ENCODE measurements around the gene WDR93. TPM values are rescaled to one million over a fixed set of nuclear protein-coding genes. Genes with fewer than 3 reads are reported as not detected.
"Not testable (repeated sequence)": the region's sequence is repeated elsewhere in the genome, so short reads cannot be mapped to it uniquely, and the experiment has no call there.

The WDR93 gene
- total and polyA plus RNA-seq, 2 donors: 0.16 TPM; not detected in 1

GRCh38 chr15:89782619-89782950 lies 92.0 kb downstream of the WDR93 start:
- H3K4me1 ChIP-seq (ENCODE audit: insufficient read depth); H3K27ac ChIP-seq (ENCODE audit: low read depth); H3K36me3 ChIP-seq (ENCODE audit: insufficient read depth); DNase-seq (ENCODE audit: extremely low spot score); H3K4me3 ChIP-seq (ENCODE audit: low read depth, low read length): not testable (repeated sequence)
- WGBS: 83% methylated on average over 9 of the region's 9 CpGs

- Histone ChIP-seq H3K4me3 (ENCODE audit: low read depth, low read length) (no peak overlapping the region), H3K36me3 (ENCODE audit: insufficient read depth) (no peaks in the 10 kb centered on the region), H3K4me1 (ENCODE audit: insufficient read depth) (no peaks in the 10 kb centered on the region), H3K27ac (ENCODE audit: low read depth) (no peak overlapping the region)
- no peak for DNase-seq (ENCODE audit: extremely low spot score)
- WGBS: 27% methylated on average over 14 of the region's 14 CpGs
Measured at GRCh38 chr15:89783111-89783860, 92.7 kb downstream of the WDR93 start.

DNA sequence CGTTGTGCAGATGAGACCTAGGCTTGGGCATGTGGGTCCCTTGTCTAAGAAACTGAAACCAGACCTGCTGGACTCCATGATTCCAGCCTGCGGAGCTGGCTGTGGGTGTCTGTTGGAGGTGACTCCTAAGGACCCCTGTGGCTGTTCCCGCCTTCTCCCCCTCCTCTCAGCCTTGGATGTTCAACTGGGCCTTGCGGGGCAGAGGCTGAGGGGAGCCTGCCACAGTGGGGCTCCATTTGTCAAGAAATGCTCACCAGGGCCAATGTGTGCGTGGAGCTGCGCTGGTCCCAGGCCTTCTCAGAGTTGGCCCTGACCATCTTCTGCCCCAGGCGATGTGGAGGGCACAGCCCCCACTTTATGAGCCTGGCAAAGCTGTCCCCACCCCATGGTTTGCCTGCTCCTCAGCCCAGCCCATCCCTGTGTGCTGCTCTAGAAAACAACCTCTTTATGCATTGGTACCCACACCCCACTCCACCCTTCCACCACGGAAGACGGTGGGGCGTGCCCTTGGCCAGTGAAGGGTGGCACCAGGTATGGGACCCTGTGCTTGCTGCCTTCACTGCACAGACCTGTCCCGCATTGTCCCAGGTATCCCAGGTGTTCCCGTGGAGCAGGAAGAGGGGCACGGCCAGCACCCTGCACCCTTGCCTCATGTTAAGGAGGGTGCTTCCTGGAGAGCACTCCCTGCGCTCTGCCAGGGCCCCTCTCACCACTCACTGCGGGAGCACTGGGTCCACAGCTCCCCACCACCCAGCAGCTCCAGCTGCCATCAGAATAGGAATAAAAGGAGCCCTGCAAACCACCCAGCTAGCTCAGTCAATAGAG lies 93.5 kb downstream of the WDR93 start:
- Histone ChIP-seq H3K4me1 (ENCODE audit: insufficient read depth) (no peaks in the 10 kb centered on the region), H3K4me3 (ENCODE audit: low read depth, low read length) (no peak overlapping the region), H3K27ac (ENCODE audit: low read depth) (no peak overlapping the region), H3K36me3 (ENCODE audit: insufficient read depth) (no peaks in the 10 kb centered on the region)
- DNase-seq (ENCODE audit: extremely low spot score): no peak
- WGBS: 84% methylated on average over 15 of the region's 15 CpGs

DNA sequence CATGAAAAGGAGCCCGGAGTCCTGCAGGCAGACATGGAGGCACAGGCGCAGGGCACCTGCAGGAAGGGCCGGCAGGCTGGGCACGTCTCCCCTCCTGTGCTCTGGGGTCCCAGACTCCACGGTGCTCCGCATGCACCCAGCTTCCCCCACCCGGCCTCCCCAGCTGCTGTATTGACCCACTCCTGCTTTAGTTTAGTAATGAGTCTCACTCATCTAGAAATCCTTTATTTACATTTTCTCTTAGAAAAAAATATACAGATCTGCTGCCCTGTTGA lies 94.0 kb downstream of the WDR93 start:
- WGBS: 83% methylated on average over 7 of the region's 7 CpGs
- Histone ChIP-seq H3K4me1 (ENCODE audit: insufficient read depth) (no peaks in the 10 kb centered on the region), H3K36me3 (ENCODE audit: insufficient read depth) (no peaks in the 10 kb centered on the region), H3K27ac (ENCODE audit: low read depth) (no peak overlapping the region), H3K4me3 (ENCODE audit: low read depth, low read length) (no peak overlapping the region)
- no peak for DNase-seq (ENCODE audit: extremely low spot score)

- Histone ChIP-seq H3K27ac (ENCODE audit: low read depth) (no peak overlapping the region), H3K36me3 (ENCODE audit: insufficient read depth) (no peaks in the 10 kb centered on the region), H3K4me1 (ENCODE audit: insufficient read depth) (no peaks in the 10 kb centered on the region), H3K4me3 (ENCODE audit: low read depth, low read length) (no peak overlapping the region)
- no peak for DNase-seq (ENCODE audit: extremely low spot score)
- WGBS: 83% methylated on average over 13 of the region's 13 CpGs
Measured at GRCh38 chr15:89785064-89785773, 94.6 kb downstream of the WDR93 start.

DNA sequence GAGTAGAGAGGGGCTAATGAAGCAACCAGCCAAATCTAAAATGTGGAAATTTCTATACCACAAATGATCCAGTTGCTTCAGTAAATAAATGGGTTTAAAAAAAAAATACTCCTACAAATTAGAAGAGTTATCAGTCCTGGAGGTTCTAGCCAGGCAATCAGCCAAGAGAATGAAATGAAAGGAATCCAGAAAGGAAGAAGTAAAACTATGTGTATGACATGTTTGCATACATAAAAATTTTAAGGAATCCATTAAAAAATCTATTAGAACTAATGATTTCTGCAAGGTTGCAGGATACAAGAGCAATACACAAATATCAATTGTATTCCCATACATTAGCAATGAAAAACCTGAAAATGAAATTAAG lies 95.1 kb downstream of the WDR93 start:
- DNase-seq (ENCODE audit: extremely low spot score): no peak
- no peak overlapping the region for H3K27ac ChIP-seq (ENCODE audit: low read depth)
- H3K4me1 ChIP-seq (ENCODE audit: insufficient read depth): no peaks in the 10 kb centered on the region
- H3K36me3 ChIP-seq (ENCODE audit: insufficient read depth): no peaks in the 10 kb centered on the region
- no peak overlapping the region for H3K4me3 ChIP-seq (ENCODE audit: low read depth, low read length)

DNA sequence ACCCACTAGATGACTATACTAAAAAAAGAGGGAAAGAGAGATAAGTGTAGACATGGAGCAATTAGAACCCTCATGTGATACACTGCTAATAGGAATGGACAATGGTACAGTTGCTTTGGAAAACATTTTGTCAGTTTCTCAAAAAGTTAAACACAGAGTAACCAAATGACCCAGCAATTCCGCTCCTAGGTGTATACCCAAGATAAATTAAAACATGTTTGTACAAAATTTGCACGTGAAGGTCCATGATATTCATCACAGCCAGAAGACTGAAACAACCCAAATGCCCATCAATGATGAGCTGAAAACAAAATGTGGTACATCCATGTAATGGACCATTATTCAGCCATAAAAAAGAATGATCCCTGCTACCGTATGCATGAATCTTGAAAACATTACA lies 97.3 kb downstream of the WDR93 start:
- no peak for DNase-seq (ENCODE audit: extremely low spot score)
- Histone ChIP-seq H3K4me3 (ENCODE audit: low read depth, low read length) (no peak overlapping the region), H3K27ac (ENCODE audit: low read depth) (no peak overlapping the region), H3K36me3 (ENCODE audit: insufficient read depth) (no peaks in the 10 kb centered on the region), H3K4me1 (ENCODE audit: insufficient read depth) (no peaks in the 10 kb centered on the region)
- WGBS: 95% methylated on average over 3 of the region's 3 CpGs

GRCh38 chr15:89788585-89788984 lies 98.0 kb downstream of the WDR93 start:
- not testable (repeated sequence) for H3K27ac ChIP-seq (ENCODE audit: low read depth); H3K4me1 ChIP-seq (ENCODE audit: insufficient read depth); DNase-seq (ENCODE audit: extremely low spot score); H3K4me3 ChIP-seq (ENCODE audit: low read depth, low read length); H3K36me3 ChIP-seq (ENCODE audit: insufficient read depth)
- over 99% methylated on average over 4 of the region's 4 CpGs for WGBS

- Histone ChIP-seq H3K4me1 (ENCODE audit: insufficient read depth) (no peaks in the 10 kb centered on the region), H3K27ac (ENCODE audit: low read depth) (no peak overlapping the region), H3K4me3 (ENCODE audit: low read depth, low read length) (no peak overlapping the region), H3K36me3 (ENCODE audit: insufficient read depth) (no peaks in the 10 kb centered on the region)
- WGBS: 81% methylated on average over 10 of the region's 10 CpGs
- no peak for DNase-seq (ENCODE audit: extremely low spot score)
Measured at GRCh38 chr15:89790206-89790605, 99.6 kb downstream of the WDR93 start.

DNA sequence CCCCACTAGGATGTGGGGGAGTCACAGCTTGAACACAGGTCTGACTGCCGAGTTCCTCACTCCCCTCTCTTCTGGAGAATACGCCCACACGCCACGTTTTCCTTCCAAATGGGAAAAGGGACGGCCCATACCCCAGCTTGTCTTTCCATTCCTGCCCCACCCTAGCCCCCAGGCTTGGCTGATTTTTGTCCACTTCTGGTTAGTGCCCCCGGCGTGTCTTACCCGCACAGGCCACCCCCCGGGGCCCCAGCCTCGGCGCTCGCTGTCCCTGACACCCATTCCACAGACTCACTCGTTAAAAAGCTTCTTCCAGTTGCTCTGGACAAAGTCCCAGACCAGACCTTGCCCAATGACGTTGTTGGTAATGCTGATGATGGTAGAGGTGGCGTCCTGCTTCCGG lies 100.0 kb downstream of the WDR93 start:
- H3K4me3 ChIP-seq (ENCODE audit: low read depth, low read length): no peak overlapping the region
- H3K4me1 ChIP-seq (ENCODE audit: insufficient read depth): no peaks in the 10 kb centered on the region
- H3K27ac ChIP-seq (ENCODE audit: low read depth): no peak overlapping the region
- no peak for DNase-seq (ENCODE audit: extremely low spot score)
- H3K36me3 ChIP-seq (ENCODE audit: insufficient read depth): no peaks in the 10 kb centered on the region
- WGBS: 91% methylated on average over 16 of the region's 16 CpGs

GRCh38 chr15:89792106-89792805 lies 101.6 kb downstream of the WDR93 start:
- no peak overlapping the region for H3K27ac ChIP-seq (ENCODE audit: low read depth)
- DNase-seq (ENCODE audit: extremely low spot score): no peak
- no peak overlapping the region for H3K4me3 ChIP-seq (ENCODE audit: low read depth, low read length)
- 95% methylated on average over 22 of the region's 22 CpGs for WGBS
- H3K36me3 ChIP-seq (ENCODE audit: insufficient read depth): no peaks in the 10 kb centered on the region
- H3K4me1 ChIP-seq (ENCODE audit: insufficient read depth): no peaks in the 10 kb centered on the region

Data from urinary bladder (tissue), 4 donors.